Effector CD4-positive, alpha-beta T cell (primary cell): ENCODE results near the gene TF.
"Not testable (repeated sequence)": the region's sequence is repeated elsewhere in the genome, so short reads cannot be mapped to it uniquely, and the experiment has no call there.

Experiments used
- DNase-seq: peaks from one replicate; pipeline ENCODE4 v3.0.0-alpha.2; 2020

Gene TF

GRCh38 chr3:133767607-133768006, 21.4 kb downstream of the TF start:
- no peak for DNase-seq

GRCh38 chr3:133769536-133769935, 23.3 kb downstream of the TF start:
- no peak for DNase-seq

- DNase-seq = no peak
These were observed 27.5 kb downstream of the TF start for GRCh38 chr3:133773732-133774131.

- DNase-seq = no peak
These were observed 29.1 kb downstream of the TF start for GRCh38 chr3:133775309-133775708.

GRCh38 chr3:133775835-133776234, 29.6 kb downstream of the TF start:
- no peak for DNase-seq

- no peak for DNase-seq
These were observed 30.7 kb downstream of the TF start for GRCh38 chr3:133776794-133777438.

- DNase-seq = no peak
These were observed 31.8 kb downstream of the TF start for GRCh38 chr3:133777807-133778568.

GRCh38 chr3:133779626-133780203, 33.5 kb downstream of the TF start:
- DNase-seq = no peak

GRCh38 chr3:133780756-133781155, 34.6 kb downstream of the TF start:
- not testable (repeated sequence) for DNase-seq

- no peak for DNase-seq
These were observed 35.4 kb downstream of the TF start for GRCh38 chr3:133781570-133781969.

- DNase-seq = no peak
These were observed 36.3 kb downstream of the TF start for GRCh38 chr3:133782454-133782853.

GRCh38 chr3:133783762-133784161, 37.6 kb downstream of the TF start:
- no peak for DNase-seq

- no peak for DNase-seq
These were observed 41.8 kb downstream of the TF start for GRCh38 chr3:133788024-133788423.

- DNase-seq = no peak
These were observed 46.1 kb downstream of the TF start for GRCh38 chr3:133792171-133792763.

- no peak for DNase-seq
These were observed 51.4 kb downstream of the TF start for GRCh38 chr3:133797396-133798105.

- DNase-seq = no peak
These were observed 53.8 kb downstream of the TF start for GRCh38 chr3:133799794-133800585.

- no peak for DNase-seq
These were observed 57.3 kb downstream of the TF start for GRCh38 chr3:133803469-133803868.

- no peak for DNase-seq
These were observed 58.7 kb downstream of the TF start for GRCh38 chr3:133804896-133805295.

- no peak for DNase-seq
These were observed 59.1 kb downstream of the TF start for GRCh38 chr3:133805384-133805701.

- DNase-seq = peak; percentile 95
These were observed 59.7 kb downstream of the TF start, which contains the start of gene SRPRB for GRCh38 chr3:133805702-133806475. Gene SRPRB (plus strand): TSS chr3:133805815. CDS start chr3:133805849, 34 bp downstream.

GRCh38 chr3:133812872-133813271, 66.7 kb downstream of the TF start:
- DNase-seq = no peak
